A549 (cell line): ENCODE data around the gene TMEM126B. TPM values are rescaled to one million over a fixed set of nuclear protein-coding genes. Genes with fewer than 3 reads are reported as not detected.
A peak's percentile ranks its signal among the peaks of the same experiment; 100 is the strongest.

Experiments used
- ATAC-seq, 2 experiments: fragments of 200-7000 bp in 1 of 2; fragments of >200 bp in 1 of 2; cut with Nextera tagmentation in 1 of 2; cut with Tn5 transposase in 1 of 2; 3 replicates each; pipeline versions ENCODE4 v1.8.0 to v1.9.1; 2018 to 2020; ENCODE audit warnings: mild to moderate bottlenecking in 1 of 2, moderate library complexity in 1 of 2
- CTCF ChIA-PET: fragments of 300-600 bp; sonication (Branson Sonifier 250); formaldehyde crosslinking; extraction: SDS; loops from one replicate; lab custom pipeline; 2021; ENCODE audit warnings: antibody characterized with exemption, inconsistent platforms; lab: Yijun Ruan, JAX
- POLR2A ChIA-PET: fragments of 350-600 bp; formaldehyde crosslinking; extraction: SDS; loops from one replicate; lab custom pipeline; 2021; ENCODE audit warnings: antibody characterized with exemption, inconsistent platforms; lab: Yijun Ruan, JAX
- DNase-seq, 2 experiments: peaks; one replicate each; pipeline versions ENCODE4 v3.0.0 to v3.0.0-alpha.2; 2011 to 2016; ENCODE audit warnings: low read depth in 1 of 2, low spot score in 1 of 2
- FAIRE-seq: peaks from 2 replicates; lab custom pipeline; 2011; peaks lifted over from hg19 to GRCh38; lab: Jason Lieb, UNC
- H3K27ac ChIP-seq, 2 experiments: fragments of >200 bp; sonication (Bioruptor Twin); formaldehyde crosslinking; 3 replicates each; pipeline ENCODE4 v1.5.1; 2016 to 2017
- H3K4me1 ChIP-seq: fragments of >200 bp; sonication (Bioruptor Twin); formaldehyde crosslinking; 3 replicates; pipeline ENCODE4 v1.6.1; 2016
- H3K4me2 ChIP-seq: fragments of >200 bp; sonication (Bioruptor Twin); formaldehyde crosslinking; 3 replicates; pipeline ENCODE4 v1.6.1; 2016
- H3K4me3 ChIP-seq: fragments of >200 bp; sonication (Bioruptor Twin); formaldehyde crosslinking; 3 replicates; pipeline ENCODE4 v1.5.1; 2016
- H3K9me3 ChIP-seq: fragments of >200 bp; sonication (Bioruptor Twin); formaldehyde crosslinking; 3 replicates; pipeline ENCODE4 v1.6.1; 2016
- BHLHE40 ChIP-seq: IDR thresholded peaks from 2 replicates; pipeline ENCODE4 v1.6.1; 2012; ENCODE audit warnings: low read depth, low read length, inconsistent platforms
- CBX2 ChIP-seq: fragments of 200-600 bp; sonication (generic); IDR thresholded peaks from 2 replicates; pipeline ENCODE4 v1.6.1; 2016; ENCODE audit warnings: low read depth, mild to moderate bottlenecking, borderline replicate concordance
- CEBPB ChIP-seq, 2 experiments: fragments of >200 bp in 1 of 2; sonication (Bioruptor Twin) in 1 of 2; formaldehyde crosslinking in 1 of 2; IDR thresholded peaks; 2 replicates each; pipeline ENCODE4 v1.6.1; 2012 to 2016
- CHD2 ChIP-seq: fragments of 150-350 bp; IDR thresholded peaks from 2 replicates; pipeline ENCODE4 v1.6.1; 2014; ENCODE audit warnings: low read length; ENCODE audit not compliant: partially characterized antibody
- CHD4 ChIP-seq: fragments of 200-600 bp; sonication (generic); IDR thresholded peaks from 2 replicates; pipeline ENCODE4 v1.6.1; 2016; ENCODE audit warnings: antibody characterized with exemption, mild to moderate bottlenecking, borderline replicate concordance
- EHF ChIP-seq: fragments of 250-450 bp; sonication (Bioruptor Pico); IDR thresholded peaks from 2 replicates; pipeline ENCODE4 v1.5.0; 2020; ENCODE audit warnings: mild to moderate bottlenecking
- EHMT2 ChIP-seq: fragments of 200-600 bp; sonication (generic); IDR thresholded peaks from 2 replicates; pipeline ENCODE4 v1.6.1; 2016; ENCODE audit warnings: antibody characterized with exemption, low read depth, mild to moderate bottlenecking, moderate library complexity
- ESRRA ChIP-seq: fragments of 150-350 bp; IDR thresholded peaks from 2 replicates; pipeline ENCODE4 v1.6.1; 2014; ENCODE audit warnings: mild to moderate bottlenecking, low read length, borderline replicate concordance
- FOSL2 ChIP-seq, 2 experiments: fragments of 450-650 bp in 1 of 2; fragments of >200 bp in 1 of 2; sonication (Bioruptor Twin) in 1 of 2; formaldehyde crosslinking; IDR thresholded peaks; 2 replicates each; pipeline versions ENCODE4 v1.5.0 to v1.6.1; 2016 to 2020; ENCODE audit warnings: mild to moderate bottlenecking in 1 of 2, moderate library complexity in 1 of 2
- HDAC2 ChIP-seq: fragments of 200-600 bp; sonication (generic); IDR thresholded peaks from 2 replicates; pipeline ENCODE4 v1.6.1; 2016
- HEYL ChIP-seq: fragments of 250-450 bp; sonication (Bioruptor Pico); IDR thresholded peaks from 2 replicates; pipeline ENCODE4 v1.8.0; 2021; ENCODE audit warnings: mild to moderate bottlenecking, moderate library complexity
- HOXB13 ChIP-seq: fragments of 250-450 bp; sonication (Bioruptor Pico); IDR thresholded peaks from 2 replicates; pipeline ENCODE4 v1.5.0; 2020; ENCODE audit warnings: low read depth, mild to moderate bottlenecking, moderate library complexity
- JUNB ChIP-seq: fragments of >200 bp; sonication (Bioruptor Twin); formaldehyde crosslinking; IDR thresholded peaks from 2 replicates; pipeline ENCODE4 v1.6.1; 2016
- KDM5A ChIP-seq: fragments of 200-600 bp; sonication (generic); IDR thresholded peaks from 2 replicates; pipeline ENCODE4 v1.6.1; 2016; ENCODE audit warnings: antibody characterized with exemption, mild to moderate bottlenecking
- MAFK ChIP-seq: fragments of 450-650 bp; IDR thresholded peaks from 2 replicates; pipeline ENCODE4 v1.6.1; 2014; ENCODE audit not compliant: partially characterized antibody
- MYC ChIP-seq: IDR thresholded peaks from 2 replicates; pipeline ENCODE4 v1.6.1; 2012; ENCODE audit warnings: mild to moderate bottlenecking, inconsistent platforms, low read length, improper control_type of control experiment, borderline replicate concordance
- NFE2L2 ChIP-seq: fragments of 150-350 bp; conservative IDR thresholded peaks from 2 replicates; pipeline ENCODE4 v1.6.1; 2014; ENCODE audit warnings: low read length
- NPAS2 ChIP-seq: fragments of 250-450 bp; sonication (Bioruptor Pico); IDR thresholded peaks from 2 replicates; pipeline ENCODE4 v1.8.0; 2022; ENCODE audit warnings: mild to moderate bottlenecking, moderate library complexity, borderline replicate concordance
- POLR2A ChIP-seq: IDR thresholded peaks from 2 replicates; pipeline ENCODE4 v1.6.1; 2012; ENCODE audit warnings: mild to moderate bottlenecking, low read length
- RFX5 ChIP-seq: fragments of 450-650 bp; IDR thresholded peaks from 2 replicates; pipeline ENCODE4 v1.7.1; 2014; ENCODE audit warnings: antibody characterized with exemption, mild to moderate bottlenecking, moderate library complexity
- SMC3 ChIP-seq: fragments of >200 bp; sonication (Bioruptor Twin); formaldehyde crosslinking; IDR thresholded peaks from 3 replicates; pipeline ENCODE4 v1.6.1; 2018; ENCODE audit warnings: inconsistent platforms
- SREBF2 ChIP-seq: fragments of 450-650 bp; IDR thresholded peaks from 2 replicates; pipeline ENCODE4 v1.6.1; 2014; ENCODE audit warnings: mild to moderate bottlenecking, moderate library complexity
- TFCP2L1 ChIP-seq: fragments of 250-450 bp; sonication (Bioruptor Pico); IDR thresholded peaks from 2 replicates; pipeline ENCODE4 v1.5.0; 2021; ENCODE audit warnings: mild to moderate bottlenecking
- ZSCAN20 ChIP-seq: fragments of 250-450 bp; sonication (Bioruptor Pico); IDR thresholded peaks from 2 replicates; pipeline ENCODE4 v1.8.0; 2022; ENCODE audit warnings: mild to moderate bottlenecking, moderate library complexity
- WGBS: methylation state at CpG from one replicate; pipeline ENCODE4 v1.1.6; 2017; ENCODE audit errors: missing lambda C conversion rate; 5-methylcytosine and 5-hydroxymethylcytosine counted together
- polyA plus RNA-seq, 4 experiments: library from polyadenylated mRNA; depleted of rRNA in 3 of 4; stranded (reverse); fragments of >200 nt; fragmentation: RNase III in 1 of 4; extraction: RNeasy Plus Mini Kit Qiagen cat#74134 plus additional on column Dnase treatment in 1 of 4; gene quantifications; 2 replicates in 3 of 4; 3 replicates in 1 of 4; pipeline ENCODE4 v1.2.3, GENCODE V29; 2011 to 2017
- TF ChIP-seq, protein P1 (sequence below): fragments of 450-650 bp; IDR thresholded peaks from 2 replicates; pipeline ENCODE4 v1.6.1; 2014; ENCODE audit warnings: antibody characterized with exemption
- TF ChIP-seq, protein P2 (sequence below): fragments of >200 bp; sonication (Bioruptor Twin); formaldehyde crosslinking; IDR thresholded peaks from 3 replicates; pipeline ENCODE4 v1.6.1; 2016
- TF ChIP-seq, protein P3 (sequence below): fragments of 150-350 bp; IDR thresholded peaks from 2 replicates; pipeline ENCODE4 v1.6.1; 2014; ENCODE audit warnings: low read depth, mild to moderate bottlenecking, low read length
- TF ChIP-seq, protein P4 (sequence below): IDR thresholded peaks from 2 replicates; pipeline ENCODE4 v1.6.1; 2012
- TF ChIP-seq, protein P5 (sequence below): IDR thresholded peaks from 2 replicates; pipeline ENCODE4 v1.6.1; 2012; ENCODE audit warnings: low read depth, borderline replicate concordance
- TF ChIP-seq, protein P6 (sequence below): fragments of 250-450 bp; sonication (Bioruptor Pico); IDR thresholded peaks from 2 replicates; pipeline ENCODE4 v1.5.0; 2021; ENCODE audit warnings: mild to moderate bottlenecking, moderate library complexity, borderline replicate concordance

The TMEM126B gene
- polyA plus RNA-seq, 2 of the 4 experiments (the other 2 are of a cell fraction), result 82.4 to 114 TPM

DNA sequence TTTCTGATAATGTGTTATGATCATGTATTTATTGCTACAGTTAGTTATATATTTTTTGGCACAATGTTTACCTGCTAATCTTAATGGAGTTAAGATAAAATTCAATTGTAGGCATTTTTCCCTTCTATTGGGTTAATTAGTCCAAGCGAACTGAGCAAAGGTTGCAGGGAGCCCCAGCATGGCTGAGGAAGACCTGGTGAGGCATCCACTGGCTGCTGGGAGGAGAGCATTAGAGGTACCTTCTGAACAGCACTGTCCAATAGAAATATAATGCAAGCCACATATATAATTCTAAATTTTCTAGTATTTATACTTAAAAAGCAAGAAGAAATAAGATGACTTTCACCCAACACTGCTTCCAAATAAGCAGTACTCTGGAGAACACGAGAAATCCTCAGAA, 18.7 kb downstream of the TMEM126B start:
- CTCF ChIA-PET, result interaction anchor here (0.6 to 2.1 kb wide), 7 partner anchors 10 to 208 kb away, joined by 3 to 6 read pairs (median 3); partner anchors contain the start of gene CCDC83
- WGBS, result 5% methylated on average over 2 of the region's 2 CpGs
- peak overlapping the region; percentile 86 to 89 for H3K27ac ChIP-seq

DNA sequence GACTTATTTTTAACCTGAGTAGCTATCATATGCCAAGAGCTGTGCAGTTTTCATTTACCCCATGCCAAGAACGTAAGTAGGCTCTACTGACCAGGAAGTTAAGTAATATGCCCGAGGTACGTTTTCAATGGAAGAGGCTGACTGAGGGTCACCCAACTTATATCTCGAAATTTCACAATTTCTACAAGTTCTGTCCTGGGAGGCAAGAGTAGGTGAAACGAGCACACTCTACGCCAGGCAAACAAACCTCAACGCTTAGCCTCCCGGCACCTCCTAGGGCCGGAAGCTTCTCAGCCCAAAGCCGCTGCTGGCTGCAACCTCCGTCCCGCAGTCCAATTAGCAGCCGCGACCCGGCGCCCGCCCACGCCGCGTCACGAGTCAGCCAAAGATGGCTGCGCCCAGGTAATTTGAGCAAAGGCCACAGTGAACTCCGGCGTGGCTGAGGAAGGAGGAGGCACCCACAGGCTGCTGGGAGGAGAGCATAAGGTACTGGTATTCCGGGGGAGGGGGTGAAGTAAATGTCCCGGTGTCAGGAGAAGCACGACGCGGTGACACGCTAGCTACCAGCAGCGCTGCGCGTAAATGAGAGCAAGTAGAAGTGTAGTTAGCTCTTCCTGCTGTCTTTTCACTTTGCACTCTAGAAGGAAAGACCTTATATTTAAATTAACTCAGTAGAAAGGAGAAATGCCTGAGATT, 19.4 kb downstream of the TMEM126B start, which contains the start of gene TMEM126A:
Gene TMEM126A (plus strand): TSS at position 364 of the 696 bp plus-strand sequence. CDS start 2,289 bp downstream, outside the sequence.
- DNase-seq (peak; percentile 77 to 89), FAIRE-seq (peak; percentile 74), ATAC-seq (peak; percentile 97 to 98)
- no peaks in the 10 kb centered on the region for H3K9me3 ChIP-seq
- under 1% methylated on average over 31 of the region's 33 CpGs for WGBS
- peak within 1 kb of the TSS; percentile 87 for H3K4me2 ChIP-seq
- POLR2A ChIA-PET, result interaction anchor here (0.6 to 3.5 kb wide), 10 partner anchors 10 to 598 kb away, joined by 3 to 37 read pairs (median 4); partner anchors contain the start of genes CREBZF, DLG2 and TMEM126B
- peaks cover 18% of the 10 kb centered on the region; the same call in 2 of the 3 replicates for H3K4me1 ChIP-seq
- peak within 1 kb of the TSS; percentile 86 to 89 for H3K27ac ChIP-seq
- peak within 1 kb of the TSS; percentile 75 for H3K4me3 ChIP-seq
- CTCF ChIA-PET, result interaction anchor here (0.8 to 2.1 kb wide), 5 partner anchors 11 to 208 kb away, joined by 3 to 6 read pairs (median 3); partner anchors contain the start of gene CCDC83
- TF ChIP-seq BHLHE40 (no peak), ZSCAN20 (CRISPR knock-in tag) (0 out of 2 replicates have a peak, but pooled peaks have one; percentile 31), NPAS2 (CRISPR knock-in tag) (no peak), SREBF2 (no peak), MAFK (no peak), RFX5 (0 out of 2 replicates have a peak, but pooled peaks have one; percentile 23), CHD4 (no peak), POLR2A (peak; percentile 88), MYC (no peak), EHF (CRISPR knock-in tag) (no peak), SMC3 (no peak), HOXB13 (CRISPR knock-in tag) (no peak), KDM5A (peak; percentile 97), ESRRA (no peak), HDAC2 (peak; percentile 58; the same call in 1 of the 2 replicates), CBX2 (no peak), TFCP2L1 (no peak), HEYL (no peak), CEBPB (IDR thresholded peaks at IDR 0.05) (peak in 1 of 2 experiments; percentile 33; a peak in 1 of 4 replicates), JUNB (no peak)
- TF ChIP-seq, protein P1, sequence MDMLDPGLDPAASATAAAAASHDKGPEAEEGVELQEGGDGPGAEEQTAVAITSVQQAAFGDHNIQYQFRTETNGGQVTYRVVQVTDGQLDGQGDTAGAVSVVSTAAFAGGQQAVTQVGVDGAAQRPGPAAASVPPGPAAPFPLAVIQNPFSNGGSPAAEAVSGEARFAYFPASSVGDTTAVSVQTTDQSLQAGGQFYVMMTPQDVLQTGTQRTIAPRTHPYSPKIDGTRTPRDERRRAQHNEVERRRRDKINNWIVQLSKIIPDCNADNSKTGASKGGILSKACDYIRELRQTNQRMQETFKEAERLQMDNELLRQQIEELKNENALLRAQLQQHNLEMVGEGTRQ, result peak; percentile 22; the same call in 1 of the 2 replicates
- TF ChIP-seq, protein P2, sequence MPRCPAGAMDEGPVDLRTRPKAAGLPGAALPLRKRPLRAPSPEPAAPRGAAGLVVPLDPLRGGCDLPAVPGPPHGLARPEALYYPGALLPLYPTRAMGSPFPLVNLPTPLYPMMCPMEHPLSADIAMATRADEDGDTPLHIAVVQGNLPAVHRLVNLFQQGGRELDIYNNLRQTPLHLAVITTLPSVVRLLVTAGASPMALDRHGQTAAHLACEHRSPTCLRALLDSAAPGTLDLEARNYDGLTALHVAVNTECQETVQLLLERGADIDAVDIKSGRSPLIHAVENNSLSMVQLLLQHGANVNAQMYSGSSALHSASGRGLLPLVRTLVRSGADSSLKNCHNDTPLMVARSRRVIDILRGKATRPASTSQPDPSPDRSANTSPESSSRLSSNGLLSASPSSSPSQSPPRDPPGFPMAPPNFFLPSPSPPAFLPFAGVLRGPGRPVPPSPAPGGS, result peak; percentile 66; the same call in 1 of the 3 replicates
- TF ChIP-seq, protein P3, sequence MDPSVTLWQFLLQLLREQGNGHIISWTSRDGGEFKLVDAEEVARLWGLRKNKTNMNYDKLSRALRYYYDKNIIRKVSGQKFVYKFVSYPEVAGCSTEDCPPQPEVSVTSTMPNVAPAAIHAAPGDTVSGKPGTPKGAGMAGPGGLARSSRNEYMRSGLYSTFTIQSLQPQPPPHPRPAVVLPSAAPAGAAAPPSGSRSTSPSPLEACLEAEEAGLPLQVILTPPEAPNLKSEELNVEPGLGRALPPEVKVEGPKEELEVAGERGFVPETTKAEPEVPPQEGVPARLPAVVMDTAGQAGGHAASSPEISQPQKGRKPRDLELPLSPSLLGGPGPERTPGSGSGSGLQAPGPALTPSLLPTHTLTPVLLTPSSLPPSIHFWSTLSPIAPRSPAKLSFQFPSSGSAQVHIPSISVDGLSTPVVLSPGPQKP, result no peak
- TF ChIP-seq, protein P4, sequence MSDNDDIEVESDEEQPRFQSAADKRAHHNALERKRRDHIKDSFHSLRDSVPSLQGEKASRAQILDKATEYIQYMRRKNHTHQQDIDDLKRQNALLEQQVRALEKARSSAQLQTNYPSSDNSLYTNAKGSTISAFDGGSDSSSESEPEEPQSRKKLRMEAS, result peak; percentile 82
- TF ChIP-seq, protein P5, sequence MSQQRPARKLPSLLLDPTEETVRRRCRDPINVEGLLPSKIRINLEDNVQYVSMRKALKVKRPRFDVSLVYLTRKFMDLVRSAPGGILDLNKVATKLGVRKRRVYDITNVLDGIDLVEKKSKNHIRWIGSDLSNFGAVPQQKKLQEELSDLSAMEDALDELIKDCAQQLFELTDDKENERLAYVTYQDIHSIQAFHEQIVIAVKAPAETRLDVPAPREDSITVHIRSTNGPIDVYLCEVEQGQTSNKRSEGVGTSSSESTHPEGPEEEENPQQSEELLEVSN, result peak; percentile 56; the same call in 1 of the 2 replicates
- TF ChIP-seq, protein P6, sequence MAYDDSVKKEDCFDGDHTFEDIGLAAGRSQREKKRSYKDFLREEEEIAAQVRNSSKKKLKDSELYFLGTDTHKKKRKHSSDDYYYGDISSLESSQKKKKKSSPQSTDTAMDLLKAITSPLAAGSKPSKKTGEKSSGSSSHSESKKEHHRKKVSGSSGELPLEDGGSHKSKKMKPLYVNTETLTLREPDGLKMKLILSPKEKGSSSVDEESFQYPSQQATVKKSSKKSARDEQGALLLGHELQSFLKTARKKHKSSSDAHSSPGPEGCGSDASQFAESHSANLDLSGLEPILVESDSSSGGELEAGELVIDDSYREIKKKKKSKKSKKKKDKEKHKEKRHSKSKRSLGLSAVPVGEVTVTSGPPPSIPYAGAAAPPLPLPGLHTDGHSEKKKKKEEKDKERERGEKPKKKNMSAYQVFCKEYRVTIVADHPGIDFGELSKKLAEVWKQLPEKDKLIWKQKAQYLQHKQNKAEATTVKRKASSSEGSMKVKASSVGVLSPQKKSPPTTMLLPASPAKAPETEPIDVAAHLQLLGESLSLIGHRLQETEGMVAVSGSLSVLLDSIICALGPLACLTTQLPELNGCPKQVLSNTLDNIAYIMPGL, result no peak

More for the DNA sequence above, 18.7 kb downstream of the TMEM126B start:
- H3K9me3 ChIP-seq, result no peaks in the 10 kb centered on the region
- ATAC-seq, result peak in 1 of 2 experiments; percentile 35; a peak in 3 of 6 replicates
- no peak for TF ChIP-seq FOSL2 (IDR thresholded peaks at IDR 0.05)
- no peak for TF ChIP-seq FOSL2 (CRISPR knock-in tag; IDR thresholded peaks at IDR 0.05)
- TF ChIP-seq, protein P1, result no peak
- TF ChIP-seq EHMT2, result no peak
- TF ChIP-seq CHD2, result no peak
- TF ChIP-seq NFE2L2, result no peak
- TF ChIP-seq, all 56 proteins: peak for 0
- no peak for DNase-seq
- peaks cover 18% of the 10 kb centered on the region; the same call in 2 of the 3 replicates for H3K4me1 ChIP-seq
- FAIRE-seq, result no peak
- POLR2A ChIA-PET, result interaction anchor here (0.6 to 3.5 kb wide), 7 partner anchors 9 to 197 kb away, joined by 3 to 37 read pairs (median 20); partner anchors contain the start of genes CREBZF, DLG2 and TMEM126B
- peak overlapping the region; percentile 75 for H3K4me3 ChIP-seq
- peak overlapping the region; percentile 87 for H3K4me2 ChIP-seq
